Posterior cingulate gyrus (tissue), 11 donors: ENCODE measurements around the gene TRIM29.
A peak's percentile ranks its signal among the peaks of the same experiment; 100 is the strongest.
"Not testable (repeated sequence)": the region's sequence is repeated elsewhere in the genome, so short reads cannot be mapped to it uniquely, and the experiment has no call there.

Source experiments
- DNase-seq, 10 donors: peaks; one replicate each; pipeline versions ENCODE4 v3.0.0 to v3.0.0-alpha.2; 2020 to 2021; ENCODE audit warnings: mixed read lengths in 3 of 10
- intact Hi-C: fragments of 100-400 bp; cut with DNase I; formaldehyde crosslinking; loops from one replicate; pipeline ENCODE4 v1.15.1; 2023

The TRIM29 gene, protein sequence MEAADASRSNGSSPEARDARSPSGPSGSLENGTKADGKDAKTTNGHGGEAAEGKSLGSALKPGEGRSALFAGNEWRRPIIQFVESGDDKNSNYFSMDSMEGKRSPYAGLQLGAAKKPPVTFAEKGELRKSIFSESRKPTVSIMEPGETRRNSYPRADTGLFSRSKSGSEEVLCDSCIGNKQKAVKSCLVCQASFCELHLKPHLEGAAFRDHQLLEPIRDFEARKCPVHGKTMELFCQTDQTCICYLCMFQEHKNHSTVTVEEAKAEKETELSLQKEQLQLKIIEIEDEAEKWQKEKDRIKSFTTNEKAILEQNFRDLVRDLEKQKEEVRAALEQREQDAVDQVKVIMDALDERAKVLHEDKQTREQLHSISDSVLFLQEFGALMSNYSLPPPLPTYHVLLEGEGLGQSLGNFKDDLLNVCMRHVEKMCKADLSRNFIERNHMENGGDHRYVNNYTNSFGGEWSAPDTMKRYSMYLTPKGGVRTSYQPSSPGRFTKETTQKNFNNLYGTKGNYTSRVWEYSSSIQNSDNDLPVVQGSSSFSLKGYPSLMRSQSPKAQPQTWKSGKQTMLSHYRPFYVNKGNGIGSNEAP

DNA sequence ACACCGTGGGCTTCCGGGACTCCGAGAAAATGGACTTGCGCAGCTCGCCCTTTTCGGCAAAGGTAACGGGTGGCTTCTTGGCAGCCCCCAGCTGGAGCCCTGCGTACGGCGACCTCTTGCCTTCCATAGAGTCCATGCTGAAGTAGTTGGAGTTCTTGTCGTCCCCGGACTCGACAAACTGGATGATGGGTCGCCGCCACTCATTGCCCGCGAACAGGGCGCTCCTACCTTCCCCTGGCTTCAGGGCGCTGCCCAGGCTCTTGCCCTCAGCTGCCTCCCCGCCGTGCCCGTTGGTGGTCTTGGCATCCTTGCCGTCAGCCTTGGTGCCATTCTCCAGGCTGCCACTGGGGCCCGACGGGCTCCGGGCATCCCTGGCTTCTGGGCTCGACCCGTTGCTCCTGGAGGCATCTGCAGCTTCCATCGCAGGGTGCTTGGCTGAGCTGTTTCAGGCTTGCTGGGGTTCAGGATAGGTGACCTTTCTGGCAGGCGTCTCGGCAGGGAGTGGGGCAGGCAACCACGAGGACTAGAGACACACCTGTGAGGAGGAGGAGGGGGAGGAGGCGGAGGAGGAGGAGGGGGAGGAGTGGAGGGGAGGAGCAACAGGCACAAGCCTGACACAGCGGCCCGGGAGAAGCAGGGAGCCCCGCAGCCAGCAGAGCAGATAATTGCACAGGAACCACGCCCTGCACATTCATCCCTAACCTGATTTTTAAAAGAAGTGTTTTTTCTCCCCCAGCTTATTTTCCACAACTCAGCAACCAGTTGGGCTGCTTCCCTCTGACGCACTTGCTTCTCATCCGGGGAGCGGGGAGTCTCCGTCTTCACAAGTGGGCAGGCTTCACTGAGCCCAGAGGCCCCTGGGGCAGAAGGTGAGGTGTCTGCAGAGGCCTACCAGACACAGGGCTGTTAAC is at the start of gene TRIM29:
Gene TRIM29, minus strand, starts transcription at position 503 of the 911 bp plus-strand sequence. Its CDS starts 82 bp downstream, at position 421.
- DNase-seq, result peak in 3 of 10 donors; percentile 9 to 59 (median 54)
- intact Hi-C loops, result no loop called here

- DNase-seq, result peak in 2 of 10 donors; percentile 76 to 88
- intact Hi-C loops, result no loop called here
These were observed 49.1 kb upstream of the TRIM29 start for GRCh38 chr11:120186774-120187591.

- intact Hi-C loops, result no loop called here
- peak in 1 of 10 donors; percentile 59 for DNase-seq
These were observed 48.5 kb upstream of the TRIM29 start for GRCh38 chr11:120186456-120186773.

- DNase-seq, result peak in 1 of 10 donors; percentile 51
- intact Hi-C loops, result no loop called here
These were observed 48.0 kb upstream of the TRIM29 start for GRCh38 chr11:120185706-120186455.

DNA sequence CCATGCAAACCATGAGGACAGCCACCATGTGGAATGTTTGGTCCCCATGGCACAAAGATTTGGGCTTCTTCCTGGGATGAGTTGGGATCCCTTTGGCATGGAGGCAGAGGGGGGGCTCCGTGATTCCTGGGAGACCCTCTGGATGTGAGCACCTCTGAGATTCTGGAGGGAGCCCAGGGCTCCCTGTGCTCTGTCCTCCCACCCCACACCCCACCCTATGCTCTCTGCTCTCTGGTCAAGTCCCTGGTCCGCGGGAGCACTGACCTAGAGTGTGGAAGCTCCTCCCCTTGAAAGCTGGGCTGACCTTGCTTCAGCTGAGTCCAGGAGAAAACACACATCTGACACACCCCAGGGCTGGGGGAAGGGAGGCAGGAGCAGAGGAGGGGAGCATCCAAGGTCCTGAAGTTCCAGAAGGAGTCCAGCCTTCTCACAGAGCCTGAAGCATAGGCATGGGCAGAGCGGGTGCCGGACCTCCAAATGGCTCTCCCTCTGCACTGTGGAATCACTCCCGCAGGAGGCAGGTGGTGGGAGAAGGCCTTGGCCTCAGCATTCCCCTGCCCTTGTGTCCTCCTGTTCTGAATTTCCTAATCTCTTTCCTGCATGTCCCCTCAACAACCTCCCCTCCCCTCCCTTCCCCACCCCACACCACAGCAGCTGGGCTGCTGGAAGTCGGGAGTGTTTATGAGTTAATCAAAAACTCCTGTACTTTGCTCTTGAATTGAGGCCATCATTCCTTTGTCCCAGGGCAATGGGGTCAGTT is 47.2 kb upstream of the TRIM29 start:
- intact Hi-C loops, result no loop called here

GRCh38 chr11:120184371-120184945 is 46.5 kb upstream of the TRIM29 start:
- peak in 1 of 10 donors; percentile 53 for DNase-seq
- intact Hi-C loops, result no loop called here

More for the DNA sequence above, 47.2 kb upstream of the TRIM29 start:
- DNase-seq, result peak in 1 of 10 donors; percentile 59

- peak in 1 of 10 donors; percentile 53 for DNase-seq
- intact Hi-C loops, result no loop called here
These were observed 45.8 kb upstream of the TRIM29 start for GRCh38 chr11:120183701-120184141.

- intact Hi-C loops, result no loop called here
- peak in 3 of 10 donors; percentile 34 to 76 (median 55) for DNase-seq
These were observed 45.0 kb upstream of the TRIM29 start for GRCh38 chr11:120182790-120183491.

DNA sequence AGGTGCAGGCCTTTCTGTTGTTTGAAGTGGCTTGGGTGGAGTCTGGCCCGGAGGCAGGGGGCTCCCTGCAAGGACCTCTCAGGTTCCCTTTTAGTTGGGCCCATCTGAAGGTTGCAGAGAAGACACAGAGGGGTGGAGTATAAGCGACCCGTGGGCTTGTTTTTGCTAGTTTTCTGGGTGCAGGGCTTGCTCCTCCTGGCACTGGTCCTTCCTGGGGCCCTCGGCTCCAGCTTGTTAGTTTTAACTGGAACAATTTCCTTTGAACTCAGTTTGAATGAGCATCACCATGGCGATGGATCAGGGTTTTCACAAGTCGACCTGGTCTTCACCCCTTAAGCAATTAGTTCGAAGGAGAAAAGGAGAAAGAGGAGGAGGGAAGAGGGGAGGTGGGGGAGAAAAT is 44.5 kb upstream of the TRIM29 start:
- DNase-seq, result peak in 1 of 10 donors; percentile 55
- intact Hi-C loops, result no loop called here

DNA sequence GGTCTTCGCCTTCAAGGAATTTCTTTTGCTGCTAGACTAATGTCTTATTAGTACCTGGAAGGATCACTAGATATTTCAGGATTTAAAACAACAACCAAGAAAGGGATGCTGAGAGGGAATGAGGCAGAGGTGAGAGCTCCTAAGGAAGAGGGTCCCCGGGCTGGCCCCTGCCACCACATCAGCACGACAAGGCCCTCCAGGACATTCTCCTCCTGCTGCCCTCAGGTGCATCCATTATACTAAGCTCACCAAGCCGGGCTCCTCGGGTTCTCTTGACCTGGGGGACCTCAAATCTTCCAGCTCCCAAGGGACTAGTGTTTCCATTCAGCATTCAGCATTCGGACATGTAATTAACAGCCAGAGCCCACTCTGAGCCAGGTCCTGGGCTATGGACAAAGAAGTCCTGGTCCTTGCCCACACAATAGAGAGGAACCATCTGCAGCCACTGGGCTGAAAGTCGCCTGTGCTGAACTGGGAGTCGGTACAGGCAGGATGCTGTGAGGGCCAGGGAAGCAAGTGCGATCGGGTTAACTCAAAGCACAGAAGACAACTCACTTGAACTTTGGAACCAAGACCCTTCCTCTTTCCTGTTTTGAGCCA is 43.6 kb upstream of the TRIM29 start:
- intact Hi-C loops, result no loop called here
- peak in 1 of 10 donors; percentile 83 for DNase-seq

DNA sequence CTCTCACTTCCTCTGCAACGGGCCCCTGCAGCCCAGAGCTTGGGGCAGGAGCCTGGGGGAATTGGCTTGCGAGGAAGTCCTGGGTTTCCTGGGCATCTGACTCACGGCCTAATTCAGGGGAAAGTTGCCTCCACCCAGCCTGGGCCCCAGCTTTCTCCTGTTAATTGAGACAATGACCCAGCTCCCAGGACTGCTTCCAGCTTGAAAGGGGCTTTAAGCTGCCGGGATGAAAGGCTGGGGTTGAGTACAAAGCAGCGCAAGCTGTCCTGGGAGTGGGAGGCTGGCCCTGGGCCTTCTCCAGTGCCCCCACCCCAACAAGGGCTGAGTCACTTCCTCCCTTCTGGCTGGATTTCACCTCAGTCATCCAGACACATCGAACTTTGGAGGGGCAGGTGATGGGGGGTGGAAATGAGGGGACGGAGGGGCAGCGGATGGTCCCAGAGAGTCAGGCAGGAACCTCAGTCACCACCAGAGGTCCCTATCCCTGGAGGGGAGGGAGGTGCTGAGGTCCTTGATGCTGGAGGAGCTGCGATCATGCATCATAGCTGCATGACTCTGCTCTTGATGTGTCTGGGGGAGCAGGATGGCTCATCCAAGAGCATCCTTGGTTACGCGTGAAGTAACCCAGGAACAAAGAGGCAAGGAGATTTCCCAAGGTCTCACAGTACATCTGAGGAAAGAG is 42.8 kb upstream of the TRIM29 start:
- intact Hi-C loops, result no loop called here

GRCh38 chr11:120180063-120180462 is 42.1 kb upstream of the TRIM29 start:
- intact Hi-C loops, DNase-seq: not testable (repeated sequence)

More for the DNA sequence above, 42.8 kb upstream of the TRIM29 start:
- peak in 5 of 10 donors; percentile 41 to 84 (median 82) for DNase-seq

- intact Hi-C loops, result no loop called here
- DNase-seq, result peak in 1 of 10 donors; percentile 45
These were observed 41.3 kb upstream of the TRIM29 start for GRCh38 chr11:120179057-120179672.

DNA sequence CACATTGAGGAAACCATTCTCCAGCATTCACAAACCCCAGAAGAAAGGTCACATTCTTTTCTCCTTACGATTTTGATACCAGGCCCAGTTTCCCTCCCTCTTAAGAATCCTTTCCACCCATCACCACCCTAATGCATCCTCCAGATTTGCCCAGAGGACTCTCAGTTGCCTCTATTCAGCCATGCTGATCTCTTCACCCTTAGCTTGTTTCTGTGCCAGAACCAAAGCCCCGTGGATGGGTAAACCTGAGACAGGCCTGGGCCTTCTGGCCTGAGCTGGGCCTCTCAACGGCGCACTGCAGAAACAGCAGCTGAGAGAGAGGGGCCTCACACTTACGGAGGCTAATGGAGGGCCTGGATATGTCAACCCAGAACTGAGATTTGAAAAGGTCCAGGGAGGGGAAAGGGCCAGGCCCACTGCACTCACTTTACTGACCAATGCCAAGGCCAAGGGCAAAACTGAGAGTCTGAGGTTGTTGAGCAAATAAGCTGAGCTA is 40.7 kb upstream of the TRIM29 start:
- intact Hi-C loops, result no loop called here
- DNase-seq, result peak in 1 of 10 donors; percentile 52

DNA sequence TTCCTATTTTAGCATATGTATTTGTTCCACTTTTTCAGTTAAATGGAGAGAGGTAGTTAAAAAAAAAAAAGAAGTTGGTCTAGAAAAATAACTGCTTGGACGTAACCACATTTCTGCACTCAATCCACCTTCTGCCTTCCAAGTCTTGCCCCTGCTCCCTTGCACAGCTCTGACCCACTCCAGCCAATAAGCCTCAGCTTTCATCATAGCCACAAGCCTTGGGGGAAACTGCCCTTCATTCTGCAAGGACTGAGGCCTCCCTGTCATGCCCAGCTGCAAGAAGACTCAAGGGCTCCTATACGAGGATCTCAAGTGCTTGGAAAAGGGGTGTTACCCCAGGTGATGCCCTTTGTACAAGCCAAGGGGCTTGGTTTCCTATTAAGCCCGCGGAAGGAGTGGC is 37.0 kb upstream of the TRIM29 start:
- DNase-seq, result no peak
- intact Hi-C loops, result no loop called here

GRCh38 chr11:120173807-120174206 is 35.9 kb upstream of the TRIM29 start:
- peak in 1 of 10 donors; percentile 39 for DNase-seq
- intact Hi-C loops, result loop anchor here (2.0 kb wide), 1 partner anchor 127 kb away; no protein-coding TSS in a partner anchor
